Measurements from ENCODE around the gene TTC38. TPM values are rescaled to one million over a fixed set of nuclear protein-coding genes. Genes with fewer than 3 reads are reported as not detected.

The TTC38 gene
- total and polyA plus RNA-seq, 4 donors, result 23.3 to 28.2 (median 25.3) TPM

GRCh38 chr22:46288846-46289243 is 21.0 kb downstream of the TTC38 start:
- no peak overlapping the region for H3K27ac ChIP-seq (ENCODE audit: low read depth in 1 of 2, low read length in 2 of 2)
- 83 to 90% methylated on average over 7 of the region's 7 CpGs for WGBS, 2 donors
- no peaks in the 10 kb centered on the region for H3K4me1 ChIP-seq (ENCODE audit: control insufficient read depth in 1 of 2, insufficient read depth in 2 of 2, low read length in 2 of 2)
- no peak overlapping the region for H3K4me3 ChIP-seq (ENCODE audit: low read length in 2 of 2)
- ATAC-seq (ENCODE audit: low FRiP score), result no peak
- no peaks in the 10 kb centered on the region for H3K27me3 ChIP-seq (ENCODE audit: control insufficient read depth in 1 of 2, insufficient read depth in 2 of 2, low read length in 1 of 2)
- intact Hi-C loops (cut with DNase I), result no loop called here
- peak in 1 of 2 donors; percentile 37 for DNase-seq
- H3K36me3 ChIP-seq (ENCODE audit: control insufficient read depth in 1 of 2, insufficient read depth in 2 of 2, low read length in 1 of 2), result peaks cover 0 to 3% of the 10 kb centered on the region in 2 donors
- no peaks in the 10 kb centered on the region for H3K9me3 ChIP-seq (ENCODE audit: control insufficient read depth, low read length)

GRCh38 chr22:46289244-46289891 is 21.6 kb downstream of the TTC38 start:
- 87 to 88% methylated on average over 33 of the region's 33 CpGs for WGBS, 2 donors
- Histone ChIP-seq H3K4me1 (ENCODE audit: control insufficient read depth in 1 of 2, insufficient read depth in 2 of 2, low read length in 2 of 2) (no peaks in the 10 kb centered on the region), H3K9me3 (ENCODE audit: control insufficient read depth, low read length) (no peaks in the 10 kb centered on the region), H3K4me3 (ENCODE audit: low read length in 2 of 2) (no peak overlapping the region), H3K27ac (ENCODE audit: low read depth in 1 of 2, low read length in 2 of 2) (no peak overlapping the region), H3K36me3 (ENCODE audit: control insufficient read depth in 1 of 2, insufficient read depth in 2 of 2, low read length in 1 of 2) (peaks cover 0 to 3% of the 10 kb centered on the region in 2 donors), H3K27me3 (ENCODE audit: control insufficient read depth in 1 of 2, insufficient read depth in 2 of 2, low read length in 1 of 2) (no peaks in the 10 kb centered on the region)
- ATAC-seq (ENCODE audit: low FRiP score) (no peak), DNase-seq (peak in 1 of 2 donors; percentile 73)
- intact Hi-C loops (cut with DNase I), result no loop called here

- no peak overlapping the region for H3K4me3 ChIP-seq (ENCODE audit: low read length in 2 of 2)
- no peak overlapping the region for H3K27ac ChIP-seq (ENCODE audit: low read depth in 1 of 2, low read length in 2 of 2)
- 94 to 96% methylated on average over 17 of the region's 17 CpGs for WGBS, 2 donors
- intact Hi-C loops (cut with DNase I), result no loop called here
- H3K4me1 ChIP-seq (ENCODE audit: control insufficient read depth in 1 of 2, insufficient read depth in 2 of 2, low read length in 2 of 2), result no peaks in the 10 kb centered on the region
- DNase-seq (peak in 1 of 2 donors; percentile 60), ATAC-seq (ENCODE audit: low FRiP score) (no peak)
- no peaks in the 10 kb centered on the region for H3K9me3 ChIP-seq (ENCODE audit: control insufficient read depth, low read length)
- no peaks in the 10 kb centered on the region for H3K27me3 ChIP-seq (ENCODE audit: control insufficient read depth in 1 of 2, insufficient read depth in 2 of 2, low read length in 1 of 2)
- H3K36me3 ChIP-seq (ENCODE audit: control insufficient read depth in 1 of 2, insufficient read depth in 2 of 2, low read length in 1 of 2), result peaks cover 0 to 3% of the 10 kb centered on the region in 2 donors
Observed at GRCh38 chr22:46290121-46290842, 22.5 kb downstream of the TTC38 start.

- DNase-seq (no peak), ATAC-seq (ENCODE audit: low FRiP score) (no peak)
- Histone ChIP-seq H3K27ac (ENCODE audit: low read depth in 1 of 2, low read length in 2 of 2) (no peak overlapping the region), H3K36me3 (ENCODE audit: control insufficient read depth in 1 of 2, insufficient read depth in 2 of 2, low read length in 1 of 2) (peaks cover 0 to 3% of the 10 kb centered on the region in 2 donors), H3K27me3 (ENCODE audit: control insufficient read depth in 1 of 2, insufficient read depth in 2 of 2, low read length in 1 of 2) (no peaks in the 10 kb centered on the region), H3K4me1 (ENCODE audit: control insufficient read depth in 1 of 2, insufficient read depth in 2 of 2, low read length in 2 of 2) (no peaks in the 10 kb centered on the region), H3K9me3 (ENCODE audit: control insufficient read depth, low read length) (no peaks in the 10 kb centered on the region), H3K4me3 (ENCODE audit: low read length in 2 of 2) (no peak overlapping the region)
- 94 to 96% methylated on average over 23 of the region's 23 CpGs for whole genome bisulfite sequencing, 2 donors
- intact Hi-C loops (cut with DNase I), result no loop called here
Observed at GRCh38 chr22:46290843-46291785, 23.3 kb downstream of the TTC38 start.

- intact Hi-C loops (cut with DNase I), result no loop called here
- H3K4me3 ChIP-seq (ENCODE audit: low read length in 2 of 2), result no peak overlapping the region
- H3K4me1 ChIP-seq (ENCODE audit: control insufficient read depth in 1 of 2, insufficient read depth in 2 of 2, low read length in 2 of 2), result no peaks in the 10 kb centered on the region
- peaks cover 0 to 3% of the 10 kb centered on the region in 2 donors for H3K36me3 ChIP-seq (ENCODE audit: control insufficient read depth in 1 of 2, insufficient read depth in 2 of 2, low read length in 1 of 2)
- ATAC-seq (ENCODE audit: low FRiP score) (no peak), DNase-seq (no peak)
- H3K27ac ChIP-seq (ENCODE audit: low read depth in 1 of 2, low read length in 2 of 2), result no peak overlapping the region
- no peaks in the 10 kb centered on the region for H3K9me3 ChIP-seq (ENCODE audit: control insufficient read depth, low read length)
- H3K27me3 ChIP-seq (ENCODE audit: control insufficient read depth in 1 of 2, insufficient read depth in 2 of 2, low read length in 1 of 2), result no peaks in the 10 kb centered on the region
- WGBS, 2 donors, result 91 to 97% methylated on average over 3 of the region's 3 CpGs
Observed at GRCh38 chr22:46292173-46292572, 24.4 kb downstream of the TTC38 start.

GRCh38 chr22:46292732-46293131 is 24.9 kb downstream of the TTC38 start:
- Histone ChIP-seq H3K27ac (ENCODE audit: low read depth in 1 of 2, low read length in 2 of 2) (no peak overlapping the region), H3K4me3 (ENCODE audit: low read length in 2 of 2) (no peak overlapping the region), H3K4me1 (ENCODE audit: control insufficient read depth in 1 of 2, insufficient read depth in 2 of 2, low read length in 2 of 2) (no peaks in the 10 kb centered on the region), H3K27me3 (ENCODE audit: control insufficient read depth in 1 of 2, insufficient read depth in 2 of 2, low read length in 1 of 2) (no peaks in the 10 kb centered on the region), H3K36me3 (ENCODE audit: control insufficient read depth in 1 of 2, insufficient read depth in 2 of 2, low read length in 1 of 2) (peaks cover 0 to 3% of the 10 kb centered on the region in 2 donors), H3K9me3 (ENCODE audit: control insufficient read depth, low read length) (no peaks in the 10 kb centered on the region)
- ATAC-seq (ENCODE audit: low FRiP score), result no peak
- peak; percentile 77 to 82 for DNase-seq
- 90 to 92% methylated on average over 14 of the region's 14 CpGs for WGBS, 2 donors
- intact Hi-C loops (cut with DNase I), result no loop called here

- intact Hi-C loops (cut with DNase I), result no loop called here
- Histone ChIP-seq H3K4me1 (ENCODE audit: control insufficient read depth in 1 of 2, insufficient read depth in 2 of 2, low read length in 2 of 2) (no peaks in the 10 kb centered on the region), H3K4me3 (ENCODE audit: low read length in 2 of 2) (no peak overlapping the region), H3K27ac (ENCODE audit: low read depth in 1 of 2, low read length in 2 of 2) (no peak overlapping the region), H3K36me3 (ENCODE audit: control insufficient read depth in 1 of 2, insufficient read depth in 2 of 2, low read length in 1 of 2) (peaks cover 0 to 3% of the 10 kb centered on the region in 2 donors), H3K27me3 (ENCODE audit: control insufficient read depth in 1 of 2, insufficient read depth in 2 of 2, low read length in 1 of 2) (no peaks in the 10 kb centered on the region), H3K9me3 (ENCODE audit: control insufficient read depth, low read length) (no peaks in the 10 kb centered on the region)
- ATAC-seq (ENCODE audit: low FRiP score) (no peak), DNase-seq (peak; percentile 75 to 90)
- WGBS, 2 donors, result 85 to 87% methylated on average over 11 of the region's 11 CpGs
Observed at GRCh38 chr22:46293577-46294260, 25.9 kb downstream of the TTC38 start.

GRCh38 chr22:46294784-46295183 is 27.0 kb downstream of the TTC38 start:
- H3K9me3 ChIP-seq (ENCODE audit: control insufficient read depth, low read length), result no peaks in the 10 kb centered on the region
- DNase-seq (peak in 1 of 2 donors; percentile 50), ATAC-seq (ENCODE audit: low FRiP score) (no peak)
- H3K4me1 ChIP-seq (ENCODE audit: control insufficient read depth in 1 of 2, insufficient read depth in 2 of 2, low read length in 2 of 2), result no peaks in the 10 kb centered on the region
- no peak overlapping the region for H3K27ac ChIP-seq (ENCODE audit: low read depth in 1 of 2, low read length in 2 of 2)
- no peaks in the 10 kb centered on the region for H3K27me3 ChIP-seq (ENCODE audit: control insufficient read depth in 1 of 2, insufficient read depth in 2 of 2, low read length in 1 of 2)
- intact Hi-C loops (cut with DNase I), result loop anchor here (5.0 kb wide), 2 partner anchors 142 to 172 kb away; partner anchors contain the start of gene PPARA (in 1 of the 2)
- WGBS, 2 donors, result 96 to 97% methylated on average over 2 of the region's 2 CpGs
- no peak overlapping the region for H3K4me3 ChIP-seq (ENCODE audit: low read length in 2 of 2)
- peaks cover 0 to 3% of the 10 kb centered on the region in 2 donors for H3K36me3 ChIP-seq (ENCODE audit: control insufficient read depth in 1 of 2, insufficient read depth in 2 of 2, low read length in 1 of 2)
